HepG2 (cell line): ENCODE results near the gene H6PD. TPM values are rescaled to one million over a fixed set of nuclear protein-coding genes. Genes with fewer than 3 reads are reported as not detected.
A peak's percentile ranks its signal among the peaks of the same experiment; 100 is the strongest.

Experiments
- ATAC-seq: fragments of 200-7000 bp; cut with Tn5 transposase; 3 replicates; pipeline ENCODE4 v1.9.1; 2020; ENCODE audit warnings: mild to moderate bottlenecking, moderate library complexity
- BruUV-seq: library from RNA; stranded (reverse); fragments of 400-500 nt; replicated peaks from 2 replicates; lab custom pipeline; 2021; lab: Mats Ljungman, UMichigan
- CTCF ChIA-PET: fragments of 300-600 bp; formaldehyde crosslinking; extraction: SDS; loops from one replicate; lab custom pipeline; 2021; ENCODE audit warnings: low total read pairs, inconsistent platforms, low intra/inter-chr PET ratio; lab: Yijun Ruan, JAX
- POLR2A ChIA-PET: fragments of 350-600 bp; sonication (Branson Sonifier 250); formaldehyde crosslinking; loops from one replicate; lab custom pipeline; 2020; ENCODE audit warnings: antibody characterized with exemption, inconsistent platforms; lab: Yijun Ruan, JAX
- DNase-seq: peaks from one replicate; pipeline ENCODE4 v3.0.0-alpha.2; 2015; ENCODE audit warnings: low spot score
- FAIRE-seq: peaks from 3 replicates; lab custom pipeline; 2011; peaks lifted over from hg19 to GRCh38; lab: Jason Lieb, UNC
- H2AFZ ChIP-seq: one replicate; pipeline ENCODE4 v1.6.1; 2011; ENCODE audit warnings: low read length, inconsistent platforms
- H3K27ac ChIP-seq: fragments of 300-600 bp; 3 replicates; pipeline ENCODE4 v1.8.0; 2011; ENCODE audit warnings: mixed run types, mild to moderate bottlenecking, mixed read lengths, low read length, inconsistent platforms; ENCODE audit not compliant: insufficient read depth; ENCODE audit errors: extremely low read length
- H3K27me3 ChIP-seq, 2 experiments: fragments of 200-600 bp in 1 of 2; 2 replicates in 1 of 2; 3 replicates in 1 of 2; pipeline versions ENCODE4 v1.6.0 to v1.8.0; 2011; ENCODE audit warnings: low read length in 2 of 2, mild to moderate bottlenecking in 2 of 2, moderate library complexity in 2 of 2, inconsistent platforms in 1 of 2; ENCODE audit not compliant: insufficient read depth in 2 of 2, control insufficient read depth in 1 of 2
- H3K36me3 ChIP-seq, 2 experiments: fragments of 200-600 bp in 1 of 2; replicated peaks in 1 of 2; 2 replicates in 1 of 2; 3 replicates in 1 of 2; pipeline versions ENCODE4 v1.5.1 to v1.8.0; 2011; ENCODE audit warnings: low read length in 2 of 2, inconsistent platforms in 1 of 2; ENCODE audit not compliant: insufficient read depth in 2 of 2, control insufficient read depth in 1 of 2
- H3K4me1 ChIP-seq: 2 replicates; pipeline ENCODE4 v1.5.1; 2012; ENCODE audit warnings: low read length, inconsistent platforms; ENCODE audit not compliant: insufficient read depth
- H3K4me2 ChIP-seq: 2 replicates; pipeline ENCODE4 v1.6.0; 2011; ENCODE audit warnings: low read depth, low read length, inconsistent platforms
- H3K4me3 ChIP-seq, 3 experiments: fragments of 200-600 bp in 1 of 3; sonication (generic), shearing (Covaris generic) in 1 of 3; replicated peaks in 1 of 3; 2 replicates each; pipeline ENCODE4 v1.5.1; 2011 to 2016; ENCODE audit warnings: low read length in 3 of 3, inconsistent platforms in 2 of 3, low read depth in 2 of 3, mild to moderate bottlenecking in 2 of 3, control low read depth in 1 of 3, mixed read lengths in 1 of 3; ENCODE audit not compliant: insufficient read depth in 1 of 3
- H3K79me2 ChIP-seq: one replicate; pipeline ENCODE4 v1.6.1; 2011; ENCODE audit warnings: low read length, inconsistent platforms; ENCODE audit not compliant: insufficient read depth
- H3K9ac ChIP-seq: 2 replicates; pipeline ENCODE4 v1.6.0; 2011; ENCODE audit warnings: mild to moderate bottlenecking, low read depth, low read length, inconsistent platforms; ENCODE audit not compliant: insufficient read depth
- H3K9me3 ChIP-seq: 2 replicates; pipeline ENCODE4 v1.5.1; 2012; ENCODE audit warnings: mild to moderate bottlenecking, low read length
- H4K20me1 ChIP-seq: 2 replicates; pipeline ENCODE4 v1.6.0; 2011; ENCODE audit warnings: inconsistent platforms, mild to moderate bottlenecking, low read length, moderate library complexity; ENCODE audit not compliant: insufficient read depth
- ATF4 ChIP-seq, 2 experiments: fragments of 450-650 bp in 1 of 2; sonication (generic) in 1 of 2; formaldehyde crosslinking; IDR thresholded peaks; 2 replicates each; pipeline versions ENCODE4 v1.5.0 to v1.8.0; 2020 to 2022; ENCODE audit warnings: mild to moderate bottlenecking in 1 of 2, missing genetic modification reagents in 1 of 2
- CCAR2 ChIP-seq: fragments of 200-400 bp; formaldehyde crosslinking; optimal IDR thresholded peaks from 2 replicates; pipeline ENCODE3; 2018; ENCODE audit warnings: low read depth, mild to moderate bottlenecking, low read length, moderate library complexity
- CEBPB ChIP-seq: IDR thresholded peaks from 2 replicates; pipeline ENCODE4 v1.6.1; 2011; ENCODE audit warnings: low read depth, low read length, improper control_type of control experiment, borderline replicate concordance
- CEBPG ChIP-seq: IDR thresholded peaks from 2 replicates; pipeline ENCODE4 v1.6.1; 2016
- DMTF1 ChIP-seq: sonication (generic); formaldehyde crosslinking; IDR thresholded peaks from 2 replicates; pipeline ENCODE4 v1.4.0; 2020; ENCODE audit warnings: mild to moderate bottlenecking, missing genetic modification reagents
- FOSL2 ChIP-seq: sonication (generic); formaldehyde crosslinking; IDR thresholded peaks from 2 replicates; pipeline ENCODE4 v1.4.0; 2020; ENCODE audit warnings: missing genetic modification reagents
- MAFK ChIP-seq, 2 experiments: IDR thresholded peaks in 1 of 2; conservative IDR thresholded peaks in 1 of 2; 2 replicates each; pipeline ENCODE4 v1.6.1; 2011; ENCODE audit warnings: improper control_type of control experiment in 2 of 2, low read length in 2 of 2
- NR3C1 ChIP-seq: sonication (generic); formaldehyde crosslinking; IDR thresholded peaks from 2 replicates; pipeline ENCODE4 v1.4.0; 2020; ENCODE audit warnings: missing genetic modification reagents
- PHF21A ChIP-seq: sonication (generic); formaldehyde crosslinking; IDR thresholded peaks from 2 replicates; pipeline ENCODE4 v1.5.0; 2020; ENCODE audit warnings: mild to moderate bottlenecking, missing genetic modification reagents
- POGK ChIP-seq: sonication (generic); formaldehyde crosslinking; conservative IDR thresholded peaks from 2 replicates; pipeline ENCODE4 v1.8.0; 2022; ENCODE audit warnings: mild to moderate bottlenecking, moderate library complexity, missing genetic modification reagents
- RBAK ChIP-seq: sonication (generic); formaldehyde crosslinking; IDR thresholded peaks from 2 replicates; pipeline ENCODE4 v1.5.1; 2020; ENCODE audit warnings: mild to moderate bottlenecking, missing genetic modification reagents
- SAP130 ChIP-seq: IDR thresholded peaks from 2 replicates; pipeline ENCODE4 v1.6.1; 2016; ENCODE audit warnings: low read depth
- TEAD3 ChIP-seq: optimal IDR thresholded peaks from 2 replicates; pipeline ENCODE3; 2016; ENCODE audit warnings: borderline replicate concordance
- ZEB1 ChIP-seq: IDR thresholded peaks from 2 replicates; pipeline ENCODE4 v1.6.1; 2012; ENCODE audit warnings: mild to moderate bottlenecking, low read depth, inconsistent platforms; ENCODE audit not compliant: insufficient replicate concordance
- ZFP1 ChIP-seq: IDR thresholded peaks from 2 replicates; pipeline ENCODE4 v1.6.1; 2016
- ZNF362 ChIP-seq: sonication (generic); formaldehyde crosslinking; IDR thresholded peaks from 2 replicates; pipeline ENCODE4 v1.4.0; 2020; ENCODE audit warnings: missing genetic modification reagents, mild to moderate bottlenecking, borderline replicate concordance
- ZNF850 ChIP-seq: sonication (generic); formaldehyde crosslinking; conservative IDR thresholded peaks from 2 replicates; pipeline ENCODE4 v1.9.0; 2021; ENCODE audit warnings: mild to moderate bottlenecking, missing genetic modification reagents
- whole genome bisulfite sequencing: methylation state at CpG from one replicate; pipeline ENCODE4 v1.1.6; 2017; ENCODE audit warnings: low lambda C conversion rate; 5-methylcytosine and 5-hydroxymethylcytosine counted together
- in situ Hi-C: cut with HindIII; loops from 2 replicates; pipeline ENCODE4 v1.10.0; 2017; ENCODE audit warnings: low pct_unique_long_range_greater_than_20kb; ENCODE audit not compliant: extremely low pct_ligation_motif_present
- intact Hi-C: fragments of 100-400 bp; cut with micrococcal nuclease; formaldehyde crosslinking; loops from one replicate; pipeline ENCODE4 v1.10.0; 2022; ENCODE audit not compliant: unreplicated experiment
- polyA plus RNA-seq, 8 experiments: library from polyadenylated mRNA; depleted of rRNA in 3 of 8; stranded (reverse) in 7 of 8; unstranded in 1 of 8; fragments of >200 nt; fragmentation: Illumina TruSeq in 4 of 8; extraction: Trizol in 4 of 8; gene quantifications; 2 replicates each; pipeline versions ENCODE4 v1.2.1 to v1.2.3, GENCODE V29; 2011 to 2016; ENCODE audit warnings: low read depth in 4 of 8, missing spikeins in 1 of 8, mixed read lengths in 1 of 8; ENCODE audit not compliant: insufficient read depth in 1 of 8
- total RNA-seq, 5 experiments: library from RNA; depleted of rRNA; stranded (reverse); fragments of >200 nt; fragmentation: Illumina TruSeq; extraction: Trizol; gene quantifications; 2 replicates each; pipeline ENCODE4 v1.2.3, GENCODE V29; 2016; ENCODE audit warnings: low read depth in 1 of 5

The H6PD gene
- total and polyA plus RNA-seq, 2 of the 13 experiments (the other 11 are each of a cell fraction or from before 2014, with no cell fraction given): 9.3 to 14.1 TPM

GRCh38 chr1:9289711-9290485, 55.3 kb downstream of the H6PD start (continued):
- TF ChIP-seq ATF4 (CRISPR knock-in tag; IDR thresholded peaks at IDR 0.05) (peak in 1 of 2 experiments; percentile 77; a peak in 1 of 4 replicates), CEBPG (CRISPR knock-in tag) (peak; percentile 93), ZNF850 (CRISPR knock-in tag) (no peak), CEBPB (peak; percentile 96), MAFK (conservative IDR thresholded peaks at IDR 0.05 in 1 of 2, IDR thresholded peaks at IDR 0.05 in 1 of 2; ENCODE audit: low read length in 2 of 2) (peak; percentile 58 to 70; a peak in 3 of 4 replicates)
- TF ChIP-seq, all 625 proteins: peak for 14

GRCh38 chr1:9291914-9292360, 57.4 kb downstream of the H6PD start:
- ATAC-seq (peak; percentile 63), FAIRE-seq (peak; percentile 90), DNase-seq (peak; percentile 58)
- Histone ChIP-seq H3K27ac (peak overlapping the region; percentile 43), H4K20me1 (peaks cover 4% of the 10 kb centered on the region; the same call in 1 of the 2 replicates), H3K79me2 (peaks cover 23% of the 10 kb centered on the region), H3K9ac (peak overlapping the region; percentile 65), H3K4me2 (peak overlapping the region; percentile 97), H2AFZ (no peak overlapping the region), H3K27me3 (no peaks in the 10 kb centered on the region), H3K36me3 (no peaks in the 10 kb centered on the region), H3K4me1 (peaks cover 60% of the 10 kb centered on the region), H3K9me3 (peaks cover 21% of the 10 kb centered on the region), H3K4me3 (peak overlapping the region; percentile 53 to 83 (median 76))
- CTCF ChIA-PET: no interaction called here
- BruUV-seq: no TSS peak
- WGBS: 1% methylated on average over 10 of the region's 13 CpGs
- intact Hi-C loops (no loop called here), in situ Hi-C loops (no loop called here)
- POLR2A ChIA-PET: interaction anchor here (0.8 to 1.6 kb wide), 5 partner anchors 9 to 246 kb away, joined by 3 to 11 read pairs (median 4); no protein-coding TSS in a partner anchor
- TF ChIP-seq FOSL2 (CRISPR knock-in tag) (0 out of 2 replicates have a peak, but pooled peaks have one; percentile 5), SAP130 (CRISPR knock-in tag) (peak; percentile 40), ZFP1 (CRISPR knock-in tag) (no peak), POGK (CRISPR knock-in tag) (no peak), NR3C1 (no peak), DMTF1 (CRISPR knock-in tag) (no peak), ZNF362 (CRISPR knock-in tag) (no peak), ZEB1 (no peak), RBAK (CRISPR knock-in tag) (no peak), CCAR2 (no peak), PHF21A (CRISPR knock-in tag) (peak; percentile 21; the same call in 1 of the 2 replicates), TEAD3 (CRISPR knock-in tag) (no peak)
